Inflammatory macrophage treated with lipopolysaccharide for 1 hour (primary cell): ENCODE measurements around the gene MYL7.
"Not testable (repeated sequence)": the region's sequence is repeated elsewhere in the genome, so short reads cannot be mapped to it uniquely, and the experiment has no call there.

Source experiments
- DNase-seq, 2 donors: peaks; one replicate each; pipeline ENCODE4 v3.0.0-alpha.2; 2020 to 2022

Gene MYL7

DNA sequence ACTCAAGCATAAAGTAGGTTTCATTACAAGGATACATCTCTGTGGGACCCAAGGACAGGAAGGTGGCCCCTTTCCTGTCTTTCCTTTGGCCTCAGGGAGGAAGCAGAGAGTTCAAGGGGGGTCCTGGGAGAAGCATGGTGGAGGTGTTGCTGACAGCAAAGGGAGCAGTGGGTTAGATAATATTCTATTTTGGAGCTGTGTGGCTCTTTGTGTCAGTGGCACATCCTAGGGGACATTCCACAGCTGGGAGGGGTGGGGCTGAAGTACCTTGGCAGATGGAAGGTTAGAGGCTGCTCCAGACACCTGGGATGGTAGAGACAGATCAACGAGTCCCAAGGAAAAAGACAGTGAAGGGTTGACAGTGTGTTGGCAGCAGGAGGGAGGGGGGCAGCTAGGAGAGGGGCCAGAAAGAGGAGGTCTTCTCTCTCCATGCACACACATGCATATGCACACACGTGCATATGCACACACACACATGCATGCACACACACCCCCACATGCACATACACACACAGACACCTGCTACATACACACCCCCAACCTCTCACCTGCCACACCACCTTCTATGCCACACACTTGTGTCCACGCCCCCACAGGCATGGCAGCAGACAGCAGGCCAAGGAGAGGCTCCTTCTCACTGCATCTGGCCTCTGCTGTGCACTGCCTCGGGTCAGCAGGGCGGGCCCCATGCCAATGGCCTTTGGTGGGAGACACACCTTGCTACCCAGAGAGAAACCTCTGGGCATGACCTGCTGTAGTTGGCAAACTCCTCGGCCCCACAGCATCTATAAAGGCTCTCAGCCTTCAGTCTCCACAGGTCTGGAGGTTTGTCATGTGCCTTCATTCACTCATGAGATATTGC is 12.2 kb downstream of the MYL7 start:
- DNase-seq, result no peak

DNA sequence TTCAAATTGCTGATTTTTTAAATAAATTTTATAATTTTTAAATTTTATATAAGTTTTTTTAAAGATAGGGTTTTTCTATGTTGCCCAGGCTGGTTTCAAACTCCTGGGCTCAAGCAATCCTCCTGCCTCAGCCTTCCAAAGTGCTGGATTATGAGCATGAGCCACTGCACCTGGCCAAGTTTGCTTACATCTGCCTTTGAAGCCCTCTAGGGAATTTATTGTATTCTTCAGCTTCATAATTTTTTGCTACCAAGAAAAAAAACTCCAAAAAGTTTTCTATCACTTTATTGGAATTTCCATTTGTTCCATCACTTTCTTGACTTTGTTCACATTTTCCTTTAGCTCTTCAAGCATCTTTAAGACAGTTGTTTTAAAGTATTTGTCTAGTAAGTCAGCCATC is 14.0 kb downstream of the MYL7 start:
- peak in 1 of 2 donors; percentile 9 for DNase-seq

DNA sequence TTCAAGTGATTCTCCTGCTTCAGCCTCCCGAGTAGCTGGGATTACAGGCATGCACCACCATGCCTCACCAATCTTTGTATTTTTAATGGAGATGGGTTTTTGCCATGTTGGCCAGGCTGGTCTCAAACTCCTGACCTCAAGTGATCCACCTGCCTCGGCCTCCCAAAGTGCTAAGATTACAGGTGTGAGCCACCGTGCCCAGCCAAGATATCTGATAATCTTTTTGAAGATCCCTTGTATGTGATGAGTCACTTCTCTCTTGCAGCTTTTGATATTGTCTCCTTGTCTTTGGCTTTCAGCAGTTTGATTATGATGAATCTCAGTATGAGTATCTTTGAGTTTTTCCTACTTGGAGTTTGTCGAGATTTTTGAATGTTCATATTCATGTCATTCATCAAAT is 14.6 kb downstream of the MYL7 start:
- not testable (repeated sequence) for DNase-seq

DNA sequence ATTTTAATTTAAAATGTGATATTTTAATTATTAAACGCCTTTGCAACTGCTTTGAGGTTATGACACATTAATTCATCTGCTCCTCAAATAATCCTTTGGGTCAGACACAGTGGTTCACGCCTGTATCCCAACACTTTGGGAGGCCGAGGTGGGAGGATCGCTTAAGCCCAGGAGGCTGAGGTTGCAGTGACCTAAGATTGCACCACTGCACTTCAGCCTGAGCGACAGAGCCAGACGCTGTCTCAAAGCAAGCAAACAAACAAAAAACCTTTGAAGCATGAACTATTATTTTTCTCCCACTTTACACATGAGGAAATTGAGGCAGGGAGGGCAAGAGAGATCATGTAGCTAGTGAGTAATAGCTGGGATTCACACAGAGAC is 16.3 kb downstream of the MYL7 start:
- no peak for DNase-seq

DNA sequence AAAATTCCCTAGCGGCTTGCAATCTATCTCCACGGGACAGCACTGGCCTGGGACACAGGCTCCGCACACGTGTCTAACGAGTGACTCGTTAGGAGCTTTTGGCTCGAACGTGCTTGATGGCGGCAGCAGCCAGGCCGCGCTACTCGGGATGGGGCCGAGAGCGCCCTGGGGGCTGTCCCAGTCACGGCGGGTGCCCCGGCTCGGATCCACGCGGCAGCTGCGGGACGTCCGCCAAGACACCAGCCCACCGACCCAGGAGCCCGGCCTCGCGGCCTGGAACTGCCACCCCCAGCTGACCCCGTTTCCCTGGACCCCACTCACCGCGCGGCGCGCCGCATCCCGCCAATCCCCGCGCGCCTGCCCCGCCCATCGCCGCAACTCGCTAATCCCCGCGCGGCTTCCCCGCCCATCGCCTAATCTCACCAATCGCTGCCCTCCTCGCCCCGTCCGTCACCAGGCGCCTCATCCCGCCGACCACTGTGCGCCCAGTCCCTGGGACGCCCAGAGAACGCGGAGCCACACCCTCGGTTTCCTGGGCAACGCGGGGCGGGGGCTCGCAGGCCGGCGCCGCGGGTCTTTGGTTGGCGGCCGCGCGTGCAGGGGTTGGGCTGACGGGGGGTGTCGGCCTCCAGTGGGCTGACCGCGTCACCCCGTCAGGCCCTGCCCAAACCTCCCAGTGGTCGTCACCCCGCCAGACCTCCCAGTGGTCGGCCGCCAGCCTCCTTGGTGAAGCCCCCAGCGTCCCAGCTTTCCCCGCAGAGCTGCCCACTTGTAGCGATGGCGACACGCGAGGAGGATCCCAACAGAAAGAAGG is 17.7 kb downstream of the MYL7 start, which contains the start of gene POLD2:
Gene POLD2 (minus strand): TSS at position 359 of the 814 bp plus-strand sequence. CDS start 1,495 bp downstream, outside the sequence.
- DNase-seq, result peak; percentile 92 to 97

DNA sequence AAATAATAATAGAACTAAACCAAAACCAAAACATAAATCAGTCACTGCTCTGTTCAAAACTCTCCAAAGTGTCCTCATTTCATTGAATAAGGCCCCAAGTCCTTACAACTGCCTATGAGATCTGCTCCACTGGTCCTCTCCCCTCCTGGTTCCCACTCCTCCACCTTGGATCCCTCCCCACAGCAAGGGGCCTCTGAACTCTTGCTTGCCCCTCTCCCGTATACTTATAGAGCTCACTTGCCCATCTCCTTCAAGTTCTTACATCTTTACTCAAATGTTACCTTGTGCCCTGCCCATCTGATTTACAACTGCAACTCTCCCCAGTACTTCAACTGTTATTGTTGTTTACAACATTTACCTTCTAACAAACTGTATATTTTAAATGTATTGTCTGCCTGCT is 18.6 kb downstream of the MYL7 start:
- DNase-seq, result no peak

DNA sequence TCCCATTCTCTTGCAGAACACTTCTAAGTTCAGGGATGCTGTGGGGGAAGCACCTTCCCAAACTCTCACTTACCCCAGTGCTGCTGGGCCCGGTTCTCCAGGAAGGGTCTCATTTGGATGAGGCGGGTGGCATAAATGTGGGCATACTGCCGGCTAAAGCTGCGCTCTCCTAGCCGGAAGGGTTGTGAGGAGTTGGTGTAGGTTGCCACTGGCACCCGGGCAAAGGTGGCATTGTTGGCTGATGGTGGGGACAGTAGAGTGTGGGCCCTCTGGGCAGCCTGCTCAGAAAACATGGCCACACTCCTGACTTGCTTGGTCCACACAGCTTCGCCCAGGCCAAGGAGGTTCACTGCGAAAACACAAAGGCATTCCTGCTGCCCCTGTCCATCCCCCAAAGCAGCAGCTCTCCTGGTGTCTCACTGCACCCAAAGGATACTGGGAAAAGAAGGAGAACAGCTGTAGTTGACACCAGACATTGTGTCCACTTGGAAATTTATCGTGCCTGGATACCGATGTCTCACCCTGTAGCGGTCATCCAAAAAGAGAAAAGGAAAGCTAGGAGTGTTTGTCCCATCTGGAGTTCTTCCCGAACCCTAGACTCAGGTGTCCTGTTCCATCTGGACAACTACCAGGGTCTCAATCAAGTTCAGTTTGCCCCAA is 19.2 kb downstream of the MYL7 start:
- DNase-seq, result no peak

DNA sequence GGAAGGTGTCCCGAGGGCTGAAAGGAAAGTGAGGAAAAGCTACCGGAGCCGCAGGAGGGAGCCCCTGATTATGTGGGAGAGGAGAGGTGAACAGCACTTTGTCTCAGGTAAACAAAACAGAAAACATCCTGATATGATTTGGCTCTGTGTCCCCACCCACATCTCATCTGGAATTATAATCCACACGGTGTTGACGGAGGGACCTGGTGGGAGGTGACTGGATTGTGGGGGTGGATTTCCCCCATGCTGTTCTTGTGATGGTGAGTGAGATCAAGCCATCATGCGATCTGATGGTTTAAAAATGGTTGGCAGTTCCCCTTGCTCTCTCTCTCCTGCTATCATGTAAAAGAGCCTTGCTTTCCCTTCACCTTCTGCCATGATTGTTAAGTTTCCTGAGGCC is 20.7 kb downstream of the MYL7 start:
- no peak for DNase-seq

DNA sequence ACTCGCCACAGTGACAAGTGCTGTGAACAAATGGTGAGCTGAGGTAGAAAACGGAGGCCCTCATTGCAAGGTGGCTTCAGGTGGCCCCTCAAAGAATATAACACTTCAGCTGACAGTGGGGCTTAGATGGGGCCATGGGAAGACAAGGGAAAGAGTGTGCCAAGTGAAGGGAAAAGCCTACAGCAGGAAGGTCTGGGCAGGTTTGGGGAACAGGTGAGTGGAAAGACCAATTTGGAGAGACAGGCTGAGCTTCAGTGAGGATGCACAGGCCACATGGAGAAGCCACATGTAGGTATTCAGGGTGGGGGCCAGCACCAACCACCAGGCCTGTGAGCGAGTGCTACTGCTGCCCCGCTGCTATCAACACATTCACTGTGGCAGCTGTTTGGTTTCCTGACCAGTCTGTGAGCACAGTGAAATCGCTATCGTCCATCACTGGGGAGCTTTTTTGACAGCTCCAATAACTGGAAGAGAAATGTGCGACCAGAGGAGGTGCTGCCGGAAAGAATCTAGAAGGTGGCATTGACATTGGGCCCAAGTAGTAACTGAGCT is 21.2 kb downstream of the MYL7 start:
- DNase-seq, result no peak

DNA sequence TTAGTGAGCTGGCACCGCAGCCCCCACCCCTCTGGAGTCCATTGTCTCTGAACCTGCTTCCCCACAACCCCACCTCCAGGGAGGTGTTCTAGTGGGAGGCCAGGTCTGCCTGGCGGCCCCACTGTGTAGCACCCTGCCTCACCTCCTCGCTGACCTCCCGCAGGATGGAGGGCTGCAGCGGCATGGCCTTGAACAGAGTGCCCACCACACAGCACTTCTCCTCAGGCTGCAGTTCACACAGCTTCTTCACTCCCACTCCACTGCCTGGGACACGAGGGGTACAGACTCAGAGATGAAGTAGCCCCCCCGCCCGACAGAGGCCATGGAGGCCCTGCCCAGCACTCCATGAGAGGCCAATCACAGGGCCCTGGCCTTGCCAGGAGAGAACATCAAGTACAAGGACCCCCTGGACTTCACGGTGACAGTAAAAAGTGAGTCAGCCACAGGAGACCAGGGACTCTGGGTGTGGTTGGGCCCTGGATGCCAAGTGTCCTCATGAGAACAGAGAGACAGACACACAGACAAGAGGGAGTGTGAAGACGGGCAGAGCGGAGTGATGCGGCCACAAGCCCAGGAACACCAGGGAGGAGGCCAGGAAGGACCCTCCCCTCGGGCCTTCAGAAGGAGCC is 23.2 kb downstream of the MYL7 start:
- no peak for DNase-seq

DNA sequence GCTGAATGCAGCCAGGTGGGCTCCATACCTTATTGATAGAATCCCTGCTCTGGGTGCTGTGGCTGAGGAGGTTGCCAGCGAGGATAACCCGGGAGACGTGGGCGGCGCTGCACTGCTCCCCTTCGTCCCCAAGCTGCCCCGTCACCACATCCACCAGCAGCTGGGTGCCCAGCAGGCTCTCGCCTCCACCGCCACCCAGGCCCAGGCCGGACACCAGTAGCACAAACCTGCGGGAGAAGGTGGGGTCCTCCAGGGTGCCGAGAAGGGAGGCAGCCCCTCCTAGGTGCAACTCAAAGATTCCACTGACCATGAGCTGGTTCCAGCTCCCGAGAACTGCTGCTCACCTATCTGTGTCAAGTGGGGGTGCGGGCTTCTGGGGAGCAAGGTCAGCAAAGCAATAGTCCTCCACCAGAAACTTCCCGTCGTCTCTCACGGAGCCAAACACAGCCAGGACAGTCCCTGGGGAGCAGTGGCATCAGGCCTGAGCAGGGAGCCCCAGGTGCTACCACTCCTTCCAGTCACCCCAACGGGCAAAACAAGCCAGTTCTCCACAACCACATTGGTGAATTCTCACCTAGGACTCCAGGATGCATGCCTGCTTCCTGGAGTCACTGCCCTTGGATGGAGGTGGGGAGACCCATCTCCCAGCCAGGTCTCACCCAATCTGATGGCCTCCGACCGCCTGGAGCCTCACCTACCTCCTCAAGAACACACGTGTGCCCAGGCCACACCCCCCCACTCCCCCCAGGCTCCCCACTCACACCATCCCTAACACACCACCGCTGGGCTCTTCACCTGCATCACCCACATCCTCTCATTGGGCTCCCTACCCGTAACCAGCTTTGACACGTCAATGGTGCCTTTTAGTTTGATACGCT is 24.1 kb downstream of the MYL7 start:
- no peak for DNase-seq

DNA sequence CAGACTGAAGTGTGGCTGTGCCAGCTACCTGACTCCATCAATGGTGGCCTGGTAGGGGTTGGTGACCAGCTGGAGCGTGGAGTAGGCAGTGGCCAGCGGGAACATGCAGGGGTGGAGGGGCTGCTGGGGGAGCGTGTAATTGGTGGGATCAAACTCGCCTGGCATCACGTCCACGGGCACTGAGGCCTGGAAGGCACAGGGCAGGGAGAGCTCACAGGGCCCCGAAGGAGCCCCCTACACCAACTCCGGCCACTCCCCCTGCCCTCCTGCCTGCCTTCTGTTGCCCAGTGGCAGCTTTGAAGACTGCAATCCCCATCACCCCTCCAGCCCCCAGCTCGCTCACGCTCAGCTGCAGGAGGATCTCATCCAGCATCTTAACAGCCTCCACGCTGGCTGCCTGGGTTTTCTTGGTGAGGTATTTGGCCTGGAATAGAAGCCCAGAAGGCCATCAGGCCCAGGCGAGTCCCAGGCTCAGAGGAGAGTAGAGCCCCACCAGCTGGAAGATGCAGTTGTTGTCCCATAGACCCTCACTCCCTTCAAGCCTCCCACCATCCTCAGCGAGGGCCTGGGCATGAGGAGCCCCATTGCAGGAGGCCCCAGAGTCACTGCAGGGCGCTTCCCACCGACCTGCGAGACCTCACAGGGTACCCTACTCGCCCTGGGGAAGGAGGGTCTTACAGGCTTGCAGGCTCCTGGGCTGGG is 24.9 kb downstream of the MYL7 start:
- DNase-seq, result no peak

DNA sequence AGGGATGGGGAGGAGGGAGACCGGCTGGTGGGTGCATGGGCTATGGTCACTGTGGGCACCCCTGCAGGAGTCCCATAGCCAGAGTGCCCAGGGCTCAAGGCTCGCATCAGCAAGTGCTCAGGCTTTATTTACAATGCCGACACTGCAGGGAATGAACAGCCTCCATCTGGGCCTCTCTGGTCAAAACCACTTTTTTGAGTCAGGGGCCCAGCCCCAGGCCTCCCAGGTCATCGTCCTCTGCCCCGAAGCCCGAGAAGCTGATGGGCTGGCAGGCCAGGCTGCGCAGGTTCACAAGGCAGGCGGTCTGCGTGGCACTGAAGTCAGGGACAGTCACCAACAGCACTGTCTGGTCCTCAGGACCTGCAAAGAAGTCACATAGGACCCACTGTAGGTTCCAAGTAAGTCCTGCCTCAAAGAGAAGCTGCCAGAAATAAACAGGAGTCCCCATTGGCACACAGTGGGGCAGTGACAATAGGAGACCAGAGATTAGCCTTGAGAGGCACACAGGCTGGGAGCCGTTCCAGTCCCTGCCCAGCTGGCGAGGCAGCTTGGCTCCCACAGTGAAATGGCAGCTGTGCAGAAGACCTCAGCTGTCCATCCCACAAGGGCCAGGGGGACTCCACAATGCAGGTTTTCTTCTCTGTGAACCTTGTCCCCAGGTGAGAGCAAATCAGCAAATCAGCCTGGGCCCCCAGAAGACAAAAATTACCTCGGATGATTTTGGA is 26.4 kb downstream of the MYL7 start:
- no peak for DNase-seq

DNA sequence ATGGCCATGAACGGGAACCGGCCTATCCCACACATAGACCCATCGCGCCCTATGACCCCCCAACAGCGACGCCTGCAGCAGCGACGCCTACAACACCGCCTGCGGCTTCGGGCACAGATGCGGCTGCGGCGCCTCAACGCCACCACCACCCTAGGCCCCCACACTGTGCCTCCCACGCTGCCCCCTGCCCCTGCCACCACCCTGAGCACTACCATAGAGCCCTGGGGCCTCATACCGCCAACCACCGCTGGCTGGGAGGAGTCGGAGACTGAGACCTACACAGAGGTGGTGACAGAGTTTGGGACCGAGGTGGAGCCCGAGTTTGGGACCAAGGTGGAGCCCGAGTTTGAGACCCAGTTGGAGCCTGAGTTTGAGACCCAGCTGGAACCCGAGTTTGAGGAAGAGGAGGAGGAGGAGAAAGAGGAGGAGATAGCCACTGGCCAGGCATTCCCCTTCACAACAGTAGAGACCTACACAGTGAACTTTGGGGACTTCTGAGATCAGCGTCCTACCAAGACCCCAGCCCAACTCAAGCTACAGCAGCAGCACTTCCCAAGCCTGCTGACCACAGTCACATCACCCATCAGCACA is 27.3 kb downstream of the MYL7 start:
- no peak for DNase-seq

DNA sequence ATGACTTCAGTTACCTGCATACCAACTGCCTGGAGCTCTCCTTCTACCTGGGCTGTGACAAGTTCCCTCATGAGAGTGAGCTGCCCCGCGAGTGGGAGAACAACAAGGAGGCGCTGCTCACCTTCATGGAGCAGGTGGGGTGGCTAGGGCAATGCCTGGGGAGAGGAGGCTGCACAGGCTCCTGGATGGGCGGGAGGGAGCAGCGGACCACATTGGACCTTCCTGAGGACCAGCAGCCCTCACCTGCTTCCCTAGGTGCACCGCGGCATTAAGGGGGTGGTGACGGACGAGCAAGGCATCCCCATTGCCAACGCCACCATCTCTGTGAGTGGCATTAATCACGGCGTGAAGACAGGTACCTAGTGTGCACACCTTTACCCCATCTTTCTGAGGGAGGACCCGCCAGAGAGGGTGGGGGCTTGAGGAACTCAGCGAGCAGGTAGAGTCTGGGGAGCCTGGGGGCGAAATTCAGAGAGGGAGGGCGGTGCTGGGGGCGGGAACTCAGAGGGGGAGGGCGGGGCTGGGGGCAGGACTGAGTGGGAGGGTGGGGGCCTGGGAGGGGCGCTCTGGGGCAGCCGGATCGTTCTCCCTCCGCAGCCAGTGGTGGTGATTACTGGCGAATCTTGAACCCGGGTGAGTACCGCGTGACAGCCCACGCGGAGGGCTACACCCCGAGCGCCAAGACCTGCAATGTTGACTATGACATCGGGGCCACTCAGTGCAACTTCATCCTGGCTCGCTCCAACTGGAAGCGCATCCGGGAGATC is 28.0 kb downstream of the MYL7 start:
- no peak for DNase-seq

DNA sequence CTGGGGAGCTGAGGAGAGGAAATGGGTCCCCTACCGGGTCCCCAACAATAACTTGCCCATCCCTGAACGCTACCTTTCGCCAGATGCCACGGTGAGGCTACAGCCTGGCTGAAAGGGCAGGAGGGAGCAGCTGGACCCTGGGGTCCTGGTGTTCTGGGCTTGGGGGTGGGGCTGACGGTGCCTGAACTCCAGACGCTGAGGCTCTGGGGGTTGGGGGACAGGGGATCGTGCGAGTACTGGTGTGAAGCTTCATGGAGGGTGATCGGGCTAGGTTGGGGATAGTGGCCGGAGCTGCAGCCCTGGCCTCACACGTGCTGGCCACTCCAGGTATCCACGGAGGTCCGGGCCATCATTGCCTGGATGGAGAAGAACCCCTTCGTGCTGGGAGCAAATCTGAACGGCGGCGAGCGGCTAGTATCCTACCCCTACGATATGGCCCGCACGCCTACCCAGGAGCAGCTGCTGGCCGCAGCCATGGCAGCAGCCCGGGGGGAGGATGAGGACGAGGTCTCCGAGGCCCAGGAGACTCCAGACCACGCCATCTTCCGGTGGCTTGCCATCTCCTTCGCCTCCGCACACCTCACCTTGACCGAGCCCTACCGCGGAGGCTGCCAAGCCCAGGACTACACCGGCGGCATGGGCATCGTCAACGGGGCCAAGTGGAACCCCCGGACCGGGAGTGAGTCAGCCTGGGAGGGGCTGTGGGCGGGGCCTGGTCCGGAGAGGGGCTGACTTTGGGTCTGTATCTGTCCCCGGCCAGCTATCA is 28.7 kb downstream of the MYL7 start:
- DNase-seq, result no peak

DNA sequence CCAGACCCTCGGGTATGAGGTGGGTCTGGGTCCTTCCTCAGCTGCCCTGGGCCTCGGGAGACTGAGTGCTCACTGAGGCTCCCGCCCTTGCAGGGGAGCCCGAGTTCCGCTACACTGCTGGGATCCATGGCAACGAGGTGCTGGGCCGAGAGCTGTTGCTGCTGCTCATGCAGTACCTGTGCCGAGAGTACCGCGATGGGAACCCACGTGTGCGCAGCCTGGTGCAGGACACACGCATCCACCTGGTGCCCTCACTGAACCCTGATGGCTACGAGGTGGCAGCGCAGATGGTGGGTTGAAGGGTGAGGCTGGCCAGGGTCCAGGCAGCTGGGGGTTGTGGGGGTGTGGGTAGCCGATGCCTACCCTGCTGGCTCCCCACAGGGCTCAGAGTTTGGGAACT is 29.4 kb downstream of the MYL7 start:
- DNase-seq, result no peak
